Stimulated activated CD8-positive, alpha-beta memory T cell treated with anti-CD3 and anti-CD28 coated beads, Interleukin-12 subunit alpha, Interleukin-12 subunit beta, amount 100 ng/mL, for 1 hour (primary cell): ENCODE measurements around the gene PDE8A.

Source experiments
- DNase-seq: peaks from one replicate; pipeline ENCODE4 v3.0.0-alpha.2; 2020; ENCODE audit warnings: low read depth

Gene PDE8A

GRCh38 chr15:85091990-85092389 lies 110.3 kb downstream of the PDE8A start:
- no peak for DNase-seq

GRCh38 chr15:85094685-85095084 lies 113.0 kb downstream of the PDE8A start:
- no peak for DNase-seq

- DNase-seq, result no peak
Measured at GRCh38 chr15:85095566-85095965, 113.9 kb downstream of the PDE8A start.

GRCh38 chr15:85097250-85097649 lies 115.6 kb downstream of the PDE8A start:
- no peak for DNase-seq

GRCh38 chr15:85097725-85098124 lies 116.1 kb downstream of the PDE8A start:
- DNase-seq, result no peak

- DNase-seq, result no peak
Measured at GRCh38 chr15:85099195-85099803, 117.6 kb downstream of the PDE8A start.

- DNase-seq, result no peak
Measured at GRCh38 chr15:85100186-85100937, 118.7 kb downstream of the PDE8A start.

- no peak for DNase-seq
Measured at GRCh38 chr15:85104584-85104983, 122.9 kb downstream of the PDE8A start.

GRCh38 chr15:85108136-85108535 lies 126.5 kb downstream of the PDE8A start:
- DNase-seq, result no peak

- no peak for DNase-seq
Measured at GRCh38 chr15:85109333-85109732, 127.7 kb downstream of the PDE8A start.

- no peak for DNase-seq
Measured at GRCh38 chr15:85112997-85113396, 131.3 kb downstream of the PDE8A start.

- DNase-seq, result no peak
Measured at GRCh38 chr15:85114886-85115285, 133.2 kb downstream of the PDE8A start.

GRCh38 chr15:85116066-85116465 lies 134.4 kb downstream of the PDE8A start:
- no peak for DNase-seq

GRCh38 chr15:85116494-85116893 lies 134.8 kb downstream of the PDE8A start:
- DNase-seq, result no peak

- no peak for DNase-seq
Measured at GRCh38 chr15:85116925-85117646, 135.4 kb downstream of the PDE8A start.

GRCh38 chr15:85118173-85118572 lies 136.5 kb downstream of the PDE8A start:
- no peak for DNase-seq

- DNase-seq, result no peak
Measured at GRCh38 chr15:85118581-85118980, 136.9 kb downstream of the PDE8A start.

- no peak for DNase-seq
Measured at GRCh38 chr15:85120351-85121113, 138.9 kb downstream of the PDE8A start.

- DNase-seq, result no peak
Measured at GRCh38 chr15:85124173-85124572, 142.5 kb downstream of the PDE8A start.

- no peak for DNase-seq
Measured at GRCh38 chr15:85125056-85125661, 143.5 kb downstream of the PDE8A start.

- DNase-seq, result no peak
Measured at GRCh38 chr15:85128621-85129020, 147.0 kb downstream of the PDE8A start.

- no peak for DNase-seq
Measured at GRCh38 chr15:85129881-85130280, 148.2 kb downstream of the PDE8A start.
